Uterus (tissue), 2 donors: ENCODE data around the gene PMPCA.

Experiments used
- CTCF ChIP-seq, 4 experiments: fragments of 200-600 bp in 2 of 4; fragments of 450-650 bp in 2 of 4; sonication (generic) in 2 of 4; IDR thresholded peaks; one replicate each; pipeline ENCODE4 v1.5.1; 2016 to 2019; ENCODE audit warnings: antibody characterized with exemption in 4 of 4, mild to moderate bottlenecking in 2 of 4, moderate library complexity in 1 of 4
- POLR2A ChIP-seq, 2 donors: fragments of 450-650 bp; IDR thresholded peaks; one replicate each; pipeline ENCODE4 v1.6.1; 2016; ENCODE audit warnings: antibody characterized with exemption in 2 of 2, mild to moderate bottlenecking in 1 of 2, moderate library complexity in 1 of 2

- TF ChIP-seq POLR2A (IDR thresholded peaks at IDR 0.05) (no peak), CTCF (IDR thresholded peaks at IDR 0.05) (no peak)
Observed at GRCh38 chr9:136454026-136454796, 43.8 kb downstream of the PMPCA start.
